ENCODE results near the gene DSCAML1.

DNA sequence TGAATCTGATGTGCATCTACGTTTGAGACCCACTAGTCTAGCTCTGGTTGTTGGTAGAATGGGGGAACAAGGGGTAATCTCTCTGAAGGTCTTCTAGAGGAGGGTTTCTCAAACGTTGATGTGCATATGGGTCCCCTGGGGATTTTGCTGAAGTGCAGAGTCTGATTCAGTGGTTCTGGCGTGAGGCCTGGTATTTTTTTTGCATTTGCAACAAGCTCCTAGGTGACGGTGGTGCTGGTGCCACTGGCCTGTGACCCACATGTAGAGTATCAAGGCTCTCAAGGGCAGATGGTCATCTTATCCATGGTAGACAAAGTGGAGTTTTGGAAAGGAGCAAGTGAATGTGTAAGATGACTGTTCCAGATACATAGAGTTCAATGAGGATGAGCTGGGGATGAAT is 372.2 kb downstream of the DSCAML1 start:
- TF ChIP-seq EZH2 (IDR thresholded peaks at IDR 0.05; ENCODE audit: insufficient read depth, low read length): no peak
- TF ChIP-seq, protein P1, sequence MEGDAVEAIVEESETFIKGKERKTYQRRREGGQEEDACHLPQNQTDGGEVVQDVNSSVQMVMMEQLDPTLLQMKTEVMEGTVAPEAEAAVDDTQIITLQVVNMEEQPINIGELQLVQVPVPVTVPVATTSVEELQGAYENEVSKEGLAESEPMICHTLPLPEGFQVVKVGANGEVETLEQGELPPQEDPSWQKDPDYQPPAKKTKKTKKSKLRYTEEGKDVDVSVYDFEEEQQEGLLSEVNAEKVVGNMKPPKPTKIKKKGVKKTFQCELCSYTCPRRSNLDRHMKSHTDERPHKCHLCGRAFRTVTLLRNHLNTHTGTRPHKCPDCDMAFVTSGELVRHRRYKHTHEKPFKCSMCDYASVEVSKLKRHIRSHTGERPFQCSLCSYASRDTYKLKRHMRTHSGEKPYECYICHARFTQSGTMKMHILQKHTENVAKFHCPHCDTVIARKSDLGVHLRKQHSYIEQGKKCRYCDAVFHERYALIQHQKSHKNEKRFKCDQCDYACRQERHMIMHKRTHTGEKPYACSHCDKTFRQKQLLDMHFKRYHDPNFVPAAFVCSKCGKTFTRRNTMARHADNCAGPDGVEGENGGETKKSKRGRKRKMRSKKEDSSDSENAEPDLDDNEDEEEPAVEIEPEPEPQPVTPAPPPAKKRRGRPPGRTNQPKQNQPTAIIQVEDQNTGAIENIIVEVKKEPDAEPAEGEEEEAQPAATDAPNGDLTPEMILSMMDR (IDR thresholded peaks at IDR 0.05; ENCODE audit: insufficient read depth, low read depth, low read length): no peak
